Effector CD8-positive, alpha-beta T cell (primary cell): ENCODE data around the gene OXGR1.

ENCODE experiments used
- DNase-seq: peaks from one replicate; lab custom pipeline; 2025; lab: John Stamatoyannopoulos, UW

The OXGR1 gene

GRCh38 chr13:96963786-96964475 is 30.3 kb downstream of the OXGR1 start:
- no peak for DNase-seq

GRCh38 chr13:96960379-96960778 is 33.9 kb downstream of the OXGR1 start:
- DNase-seq = no peak

GRCh38 chr13:96958286-96958891 is 35.9 kb downstream of the OXGR1 start:
- DNase-seq = no peak

- no peak for DNase-seq
These were observed 41.7 kb downstream of the OXGR1 start for GRCh38 chr13:96952595-96952994.

GRCh38 chr13:96948127-96948526 is 46.1 kb downstream of the OXGR1 start:
- no peak for DNase-seq

GRCh38 chr13:96947343-96947910 is 46.8 kb downstream of the OXGR1 start:
- no peak for DNase-seq

- DNase-seq = no peak
These were observed 47.5 kb downstream of the OXGR1 start for GRCh38 chr13:96946709-96947311.

- DNase-seq = no peak
These were observed 53.3 kb downstream of the OXGR1 start for GRCh38 chr13:96940961-96941360.

GRCh38 chr13:96935901-96936300 is 58.4 kb downstream of the OXGR1 start:
- no peak for DNase-seq
